Measurements from ENCODE around the gene CDC42EP4.

CDC42EP4 gene

GRCh38 chr17:73342050-73342522 lies 30.3 kb upstream of the CDC42EP4 start:
- TF ChIP-seq, protein P1, sequence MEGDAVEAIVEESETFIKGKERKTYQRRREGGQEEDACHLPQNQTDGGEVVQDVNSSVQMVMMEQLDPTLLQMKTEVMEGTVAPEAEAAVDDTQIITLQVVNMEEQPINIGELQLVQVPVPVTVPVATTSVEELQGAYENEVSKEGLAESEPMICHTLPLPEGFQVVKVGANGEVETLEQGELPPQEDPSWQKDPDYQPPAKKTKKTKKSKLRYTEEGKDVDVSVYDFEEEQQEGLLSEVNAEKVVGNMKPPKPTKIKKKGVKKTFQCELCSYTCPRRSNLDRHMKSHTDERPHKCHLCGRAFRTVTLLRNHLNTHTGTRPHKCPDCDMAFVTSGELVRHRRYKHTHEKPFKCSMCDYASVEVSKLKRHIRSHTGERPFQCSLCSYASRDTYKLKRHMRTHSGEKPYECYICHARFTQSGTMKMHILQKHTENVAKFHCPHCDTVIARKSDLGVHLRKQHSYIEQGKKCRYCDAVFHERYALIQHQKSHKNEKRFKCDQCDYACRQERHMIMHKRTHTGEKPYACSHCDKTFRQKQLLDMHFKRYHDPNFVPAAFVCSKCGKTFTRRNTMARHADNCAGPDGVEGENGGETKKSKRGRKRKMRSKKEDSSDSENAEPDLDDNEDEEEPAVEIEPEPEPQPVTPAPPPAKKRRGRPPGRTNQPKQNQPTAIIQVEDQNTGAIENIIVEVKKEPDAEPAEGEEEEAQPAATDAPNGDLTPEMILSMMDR (IDR thresholded peaks at IDR 0.05; ENCODE audit: insufficient read depth, low read length, poor library complexity, severe bottlenecking): no peak
- Histone ChIP-seq H3K27me3 (replicated peaks; ENCODE audit: control insufficient read depth, insufficient read depth, low read length) (no peaks in the 10 kb centered on the region), H3K36me3 (ENCODE audit: control insufficient read depth, insufficient read depth, low read length) (no peaks in the 10 kb centered on the region), H3K4me3 (replicated peaks; ENCODE audit: low read depth, low read length) (no peak overlapping the region)
- no peak for DNase-seq (ENCODE audit: extremely low read depth, insufficient read length)

DNA sequence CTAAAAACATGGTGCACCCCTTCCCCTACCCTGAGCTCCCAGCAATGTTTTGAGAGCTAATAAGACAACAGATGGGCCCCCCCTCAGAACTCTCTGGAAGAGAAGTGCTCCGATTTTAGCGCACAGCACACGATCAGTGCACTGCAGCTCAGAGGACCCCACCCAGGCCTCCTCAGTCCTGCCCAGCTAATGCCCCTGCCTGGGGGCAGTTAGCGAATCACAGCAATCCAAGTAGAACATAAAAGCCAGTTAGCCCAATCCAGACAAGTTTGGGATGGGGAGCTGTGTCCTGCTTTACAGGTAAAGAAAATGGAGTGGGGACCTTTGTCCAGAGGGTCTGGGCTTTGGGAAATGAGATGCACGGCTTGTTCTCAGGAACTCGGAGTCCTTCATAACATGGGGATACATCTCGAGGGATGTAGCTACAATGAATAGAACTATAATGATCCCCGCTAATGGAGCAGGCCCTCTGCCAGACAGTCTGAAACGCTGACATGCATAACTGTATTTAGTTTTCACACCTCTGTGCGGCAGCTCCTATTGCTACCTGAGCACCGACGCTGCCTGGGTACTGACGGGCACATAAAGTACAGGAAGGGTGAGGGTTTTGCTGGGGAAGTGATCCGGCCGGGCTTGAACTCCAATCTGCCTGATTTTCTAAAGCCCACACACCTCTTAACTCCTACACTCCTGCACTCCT lies 29.7 kb upstream of the CDC42EP4 start:
- H3K4me3 ChIP-seq (replicated peaks; ENCODE audit: low read depth, low read length): no peak overlapping the region
- TF ChIP-seq, protein P1 (IDR thresholded peaks at IDR 0.05; ENCODE audit: insufficient read depth, low read length, poor library complexity, severe bottlenecking): no peak
- H3K36me3 ChIP-seq (ENCODE audit: control insufficient read depth, insufficient read depth, low read length): no peaks in the 10 kb centered on the region
- no peak for DNase-seq (ENCODE audit: extremely low read depth, insufficient read length)
- no peaks in the 10 kb centered on the region for H3K27me3 ChIP-seq (replicated peaks; ENCODE audit: control insufficient read depth, insufficient read depth, low read length)

DNA sequence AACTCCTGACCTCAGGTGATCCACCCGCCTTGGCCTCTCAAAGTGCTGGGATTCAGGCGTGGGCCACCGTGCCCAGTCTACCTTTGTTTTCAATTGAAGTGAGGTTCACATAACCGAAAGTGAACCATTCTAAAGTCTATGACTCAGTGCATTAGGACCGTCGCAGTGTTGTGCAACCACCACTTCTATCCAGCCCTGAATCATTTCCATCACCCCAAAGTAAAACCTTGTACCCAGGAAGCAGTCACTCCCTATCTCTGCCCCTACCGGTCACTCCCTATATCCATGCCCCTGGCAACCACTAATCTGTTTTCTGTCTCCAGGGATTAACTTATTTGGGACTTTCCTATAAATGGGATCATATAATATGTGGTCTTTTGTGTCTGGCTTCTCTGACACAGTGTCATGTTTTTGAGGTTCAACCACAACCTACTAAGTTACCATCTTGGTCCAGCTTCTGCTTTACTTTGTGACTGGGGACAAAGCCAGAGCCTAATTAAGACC lies 28.3 kb upstream of the CDC42EP4 start:
- H3K36me3 ChIP-seq (ENCODE audit: control insufficient read depth, insufficient read depth, low read length): no peaks in the 10 kb centered on the region
- TF ChIP-seq, protein P1 (IDR thresholded peaks at IDR 0.05; ENCODE audit: insufficient read depth, low read length, poor library complexity, severe bottlenecking): no peak
- no peak overlapping the region for H3K4me3 ChIP-seq (replicated peaks; ENCODE audit: low read depth, low read length)
- H3K27me3 ChIP-seq (replicated peaks; ENCODE audit: control insufficient read depth, insufficient read depth, low read length): no peaks in the 10 kb centered on the region
- no peak for DNase-seq (ENCODE audit: extremely low read depth, insufficient read length)

GRCh38 chr17:73338566-73339197 lies 26.9 kb upstream of the CDC42EP4 start:
- no peak for DNase-seq (ENCODE audit: extremely low read depth, insufficient read length)
- TF ChIP-seq, protein P1 (IDR thresholded peaks at IDR 0.05; ENCODE audit: insufficient read depth, low read length, poor library complexity, severe bottlenecking): no peak
- no peaks in the 10 kb centered on the region for H3K36me3 ChIP-seq (ENCODE audit: control insufficient read depth, insufficient read depth, low read length)
- no peak overlapping the region for H3K4me3 ChIP-seq (replicated peaks; ENCODE audit: low read depth, low read length)
- no peaks in the 10 kb centered on the region for H3K27me3 ChIP-seq (replicated peaks; ENCODE audit: control insufficient read depth, insufficient read depth, low read length)

DNA sequence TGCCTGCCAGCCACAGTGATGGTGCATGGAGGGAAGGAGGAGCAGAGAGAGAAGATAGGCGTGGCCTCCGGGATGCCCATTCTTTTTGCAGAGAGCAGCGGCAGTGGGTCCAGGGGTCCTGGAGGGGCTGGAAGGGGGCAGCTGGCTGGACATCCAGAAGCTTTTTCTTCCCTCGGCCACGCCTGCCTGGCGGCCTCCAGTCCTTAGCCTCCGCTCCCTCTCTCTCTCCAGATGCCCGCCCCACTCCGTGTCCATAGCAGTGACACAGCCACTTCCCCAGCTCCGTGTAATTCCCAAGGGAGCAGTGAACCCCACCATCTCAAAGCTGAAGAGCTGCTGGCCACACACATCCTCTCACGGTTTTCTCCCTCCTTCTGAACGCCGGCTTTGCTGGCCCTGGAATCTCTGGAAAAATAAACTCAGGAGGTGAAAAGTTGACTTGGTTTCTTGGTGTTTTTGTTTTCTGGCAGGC lies 26.3 kb upstream of the CDC42EP4 start:
- H3K4me3 ChIP-seq (replicated peaks; ENCODE audit: low read depth, low read length): no peak overlapping the region
- no peak for DNase-seq (ENCODE audit: extremely low read depth, insufficient read length)
- no peaks in the 10 kb centered on the region for H3K36me3 ChIP-seq (ENCODE audit: control insufficient read depth, insufficient read depth, low read length)
- no peaks in the 10 kb centered on the region for H3K27me3 ChIP-seq (replicated peaks; ENCODE audit: control insufficient read depth, insufficient read depth, low read length)
- TF ChIP-seq, protein P1 (IDR thresholded peaks at IDR 0.05; ENCODE audit: insufficient read depth, low read length, poor library complexity, severe bottlenecking): no peak

Measured in GM06990 (cell line).